Activated naive CD4-positive, alpha-beta T cell treated with anti-CD3 and anti-CD28 coated beads for 36 hours (primary cell): ENCODE results near the gene PRMT7. TPM values are rescaled to one million over a fixed set of nuclear protein-coding genes. Genes with fewer than 3 reads are reported as not detected.

Source experiments
- CTCF ChIA-PET: fragments of 350-600 bp; sonication (Branson Sonifier 250); formaldehyde crosslinking; loops from one replicate; lab custom pipeline; 2021; ENCODE audit warnings: antibody characterized with exemption; lab: Charles Lee
- DNase-seq: peaks from one replicate; pipeline ENCODE4 v3.0.0-alpha.2; 2020
- H3K27ac Mint-ChIP-seq: one replicate; pipeline ENCODE4 v1.8.0; 2021; ENCODE audit warnings: mild to moderate bottlenecking, mixed read lengths
- H3K27me3 Mint-ChIP-seq: one replicate; pipeline ENCODE4 v1.8.0; 2021; ENCODE audit warnings: low read depth, mixed read lengths
- H3K36me3 Mint-ChIP-seq: one replicate; pipeline ENCODE4 v1.8.0; 2021; ENCODE audit warnings: low read depth, mixed read lengths
- H3K4me1 Mint-ChIP-seq: one replicate; pipeline ENCODE4 v1.8.0; 2021; ENCODE audit warnings: low read depth, mixed read lengths
- H3K4me3 Mint-ChIP-seq: one replicate; pipeline ENCODE4 v1.8.0; 2021; ENCODE audit warnings: mild to moderate bottlenecking, moderate library complexity, mixed read lengths
- H3K9me3 Mint-ChIP-seq: one replicate; pipeline ENCODE4 v1.8.0; 2021; ENCODE audit warnings: mixed read lengths
- intact Hi-C: fragments of 100-400 bp; cut with micrococcal nuclease; formaldehyde crosslinking; loops from one replicate; pipeline ENCODE4 v1.15.1; 2023
- total RNA-seq, 2 experiments: library from RNA; stranded (reverse); gene quantifications; one replicate each; pipeline ENCODE4 v1.2.3, GENCODE V29; 2021

The PRMT7 gene
- total RNA-seq, 2 experiments from 2014 or later, result 51.6 to 52.4 TPM

DNA sequence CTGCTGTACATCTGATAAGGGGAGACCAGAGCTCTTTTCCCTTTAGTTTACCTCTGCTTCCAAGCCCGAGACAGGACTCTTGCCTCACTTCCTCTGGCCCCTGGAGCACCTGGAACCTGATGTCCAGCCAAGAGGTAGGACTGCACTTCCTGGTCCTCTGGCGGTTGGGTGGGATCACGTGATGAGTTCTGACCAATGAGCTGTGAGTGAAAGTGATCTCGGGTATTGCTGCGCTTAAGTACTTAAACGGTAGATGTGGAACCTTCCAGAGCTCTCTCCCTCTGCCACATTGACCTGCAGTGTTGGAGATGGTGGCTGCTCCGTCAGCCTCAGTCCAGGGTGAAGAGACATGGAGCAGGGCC lies 70.5 kb downstream of the PRMT7 start:
- DNase-seq, result no peak
- no peaks in the 10 kb centered on the region for H3K9me3 Mint-ChIP-seq
- H3K36me3 Mint-ChIP-seq, result no peaks in the 10 kb centered on the region
- H3K27ac Mint-ChIP-seq, result no peak overlapping the region
- H3K4me3 Mint-ChIP-seq, result no peak overlapping the region
- intact Hi-C loops, result no loop called here
- CTCF ChIA-PET, result interaction anchor here (0.9 to 1.3 kb wide), 4 partner anchors 8 to 129 kb away, joined by 3 to 5 read pairs (median 4); no protein-coding TSS in a partner anchor
- H3K4me1 Mint-ChIP-seq, result peaks cover 13% of the 10 kb centered on the region
- no peaks in the 10 kb centered on the region for H3K27me3 Mint-ChIP-seq

- Mint-ChIP-seq H3K36me3 (no peaks in the 10 kb centered on the region), H3K27ac (no peak overlapping the region), H3K4me3 (no peak overlapping the region), H3K4me1 (peaks cover 13% of the 10 kb centered on the region), H3K27me3 (no peaks in the 10 kb centered on the region), H3K9me3 (no peaks in the 10 kb centered on the region)
- intact Hi-C loops, result no loop called here
- CTCF ChIA-PET, result interaction anchor here (0.6 to 1.3 kb wide), 6 partner anchors 9 to 182 kb away, joined by 3 to 5 read pairs (median 4); no protein-coding TSS in a partner anchor
- peak; percentile 31 for DNase-seq
These were observed 71.5 kb downstream of the PRMT7 start for GRCh38 chr16:68382296-68382718.

- no peak overlapping the region for H3K27ac Mint-ChIP-seq
- CTCF ChIA-PET, result interaction anchor here (0.5 to 1.2 kb wide), 6 partner anchors 13 to 664 kb away, joined by 3 to 5 read pairs (median 4); no protein-coding TSS in a partner anchor
- no peaks in the 10 kb centered on the region for H3K27me3 Mint-ChIP-seq
- no peaks in the 10 kb centered on the region for H3K36me3 Mint-ChIP-seq
- no peaks in the 10 kb centered on the region for H3K9me3 Mint-ChIP-seq
- H3K4me1 Mint-ChIP-seq, result peaks cover 11% of the 10 kb centered on the region
- DNase-seq, result no peak
- intact Hi-C loops, result no loop called here
- H3K4me3 Mint-ChIP-seq, result no peak overlapping the region
These were observed 73.0 kb downstream of the PRMT7 start for GRCh38 chr16:68383858-68384257.

GRCh38 chr16:68384288-68385161 lies 73.7 kb downstream of the PRMT7 start:
- Mint-ChIP-seq H3K27me3 (no peaks in the 10 kb centered on the region), H3K4me3 (no peak overlapping the region), H3K4me1 (peaks cover 4% of the 10 kb centered on the region), H3K36me3 (no peaks in the 10 kb centered on the region), H3K27ac (no peak overlapping the region), H3K9me3 (no peaks in the 10 kb centered on the region)
- intact Hi-C loops, result no loop called here
- DNase-seq, result no peak
- CTCF ChIA-PET, result interaction anchor here (0.6 to 1.2 kb wide), 8 partner anchors 12 to 144 kb away, joined by 3 to 5 read pairs (median 4); no protein-coding TSS in a partner anchor

- CTCF ChIA-PET, result interaction anchor here (0.7 kb wide), 1 partner anchor 15 kb away, joined by 3 read pairs; no protein-coding TSS in a partner anchor
- Mint-ChIP-seq H3K27me3 (no peaks in the 10 kb centered on the region), H3K36me3 (no peaks in the 10 kb centered on the region), H3K4me3 (no peak overlapping the region), H3K4me1 (no peaks in the 10 kb centered on the region), H3K27ac (no peak overlapping the region), H3K9me3 (no peaks in the 10 kb centered on the region)
- intact Hi-C loops, result no loop called here
- no peak for DNase-seq
These were observed 74.6 kb downstream of the PRMT7 start for GRCh38 chr16:68385371-68385770.

GRCh38 chr16:68386628-68387027 lies 75.8 kb downstream of the PRMT7 start:
- Mint-ChIP-seq H3K27me3 (no peaks in the 10 kb centered on the region), H3K4me3 (no peak overlapping the region), H3K36me3 (no peaks in the 10 kb centered on the region), H3K4me1 (no peaks in the 10 kb centered on the region), H3K27ac (no peak overlapping the region), H3K9me3 (no peaks in the 10 kb centered on the region)
- intact Hi-C loops, result no loop called here
- CTCF ChIA-PET, result interaction anchor here (1.2 kb wide), 1 partner anchor 124 kb away, joined by 4 read pairs; no protein-coding TSS in a partner anchor
- DNase-seq, result no peak

DNA sequence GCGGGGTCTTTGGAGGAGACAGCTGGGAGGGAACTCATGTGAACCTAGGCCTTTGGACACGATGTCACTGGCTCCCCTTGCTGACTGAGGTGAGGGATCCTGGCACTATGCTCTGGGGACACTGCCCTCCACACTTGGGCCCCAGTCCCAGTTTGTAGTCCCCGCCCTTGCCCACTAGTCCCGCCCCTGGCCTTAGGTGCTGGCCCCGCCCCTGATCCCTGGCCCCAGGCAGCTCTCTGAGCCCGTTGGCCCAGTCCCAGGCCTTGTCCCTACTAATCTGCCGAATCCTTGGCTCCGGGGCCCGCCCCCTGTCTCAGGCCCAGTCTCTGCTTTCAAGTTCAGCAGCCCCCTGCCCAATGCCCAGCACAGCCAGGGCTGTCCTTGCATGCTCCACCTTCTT lies 76.5 kb downstream of the PRMT7 start:
- H3K27ac Mint-ChIP-seq, result no peak overlapping the region
- no peak for DNase-seq
- no peaks in the 10 kb centered on the region for H3K9me3 Mint-ChIP-seq
- H3K27me3 Mint-ChIP-seq, result no peaks in the 10 kb centered on the region
- no peaks in the 10 kb centered on the region for H3K4me1 Mint-ChIP-seq
- H3K36me3 Mint-ChIP-seq, result no peaks in the 10 kb centered on the region
- intact Hi-C loops, result no loop called here
- CTCF ChIA-PET, result interaction anchor here (1.2 kb wide), 1 partner anchor 123 kb away, joined by 4 read pairs; no protein-coding TSS in a partner anchor
- no peak overlapping the region for H3K4me3 Mint-ChIP-seq

DNA sequence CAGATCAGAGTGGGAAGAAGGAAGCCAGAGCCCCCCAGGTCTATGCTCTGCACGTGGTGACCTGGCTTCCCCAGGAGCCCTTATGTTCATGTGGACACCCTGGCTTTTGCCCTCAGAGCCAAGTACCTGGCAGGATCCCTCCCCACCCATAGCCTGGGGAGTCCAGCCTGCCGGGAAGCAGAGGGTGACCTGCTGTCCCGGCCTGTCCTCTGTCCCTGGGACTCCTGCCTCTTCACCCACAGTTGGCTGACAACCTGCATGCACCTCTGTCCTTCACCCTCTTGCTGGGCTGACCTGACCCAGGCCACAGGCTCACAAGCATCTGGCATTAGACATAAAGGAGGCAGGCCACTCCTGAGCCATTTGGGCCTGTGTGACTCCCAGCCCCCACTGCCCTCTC lies 77.3 kb downstream of the PRMT7 start:
- H3K27me3 Mint-ChIP-seq, result no peaks in the 10 kb centered on the region
- intact Hi-C loops, result no loop called here
- no peak for DNase-seq
- H3K27ac Mint-ChIP-seq, result no peak overlapping the region
- CTCF ChIA-PET, result interaction anchor here (0.6 kb wide), 1 partner anchor 234 kb away, joined by 3 read pairs; no protein-coding TSS in a partner anchor
- H3K9me3 Mint-ChIP-seq, result no peaks in the 10 kb centered on the region
- H3K36me3 Mint-ChIP-seq, result no peaks in the 10 kb centered on the region
- H3K4me3 Mint-ChIP-seq, result no peak overlapping the region
- H3K4me1 Mint-ChIP-seq, result no peaks in the 10 kb centered on the region

DNA sequence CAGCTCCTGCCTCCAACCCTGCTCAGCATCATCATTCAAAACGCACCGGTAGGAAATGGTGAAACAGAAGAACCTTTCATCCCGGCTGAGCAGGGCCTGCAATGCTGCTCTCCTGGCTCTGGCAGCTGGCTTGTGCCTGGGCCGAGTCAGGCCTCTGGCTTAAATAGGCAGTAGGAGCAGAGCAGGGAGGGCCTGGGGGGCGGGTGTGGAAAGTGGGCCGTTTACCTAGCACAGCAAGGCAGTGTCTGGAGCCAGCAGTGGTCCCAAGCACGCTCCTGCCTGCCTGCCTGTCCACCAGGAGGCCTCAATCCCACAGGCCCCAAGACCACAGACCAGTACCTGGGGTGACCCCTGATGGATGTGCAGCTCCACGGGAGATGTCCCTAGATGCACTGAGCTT lies 78.2 kb downstream of the PRMT7 start:
- no peaks in the 10 kb centered on the region for H3K36me3 Mint-ChIP-seq
- intact Hi-C loops, result no loop called here
- CTCF ChIA-PET, result interaction anchor here (0.6 kb wide), 1 partner anchor 233 kb away, joined by 3 read pairs; no protein-coding TSS in a partner anchor
- no peaks in the 10 kb centered on the region for H3K9me3 Mint-ChIP-seq
- H3K4me3 Mint-ChIP-seq, result no peak overlapping the region
- H3K27me3 Mint-ChIP-seq, result no peaks in the 10 kb centered on the region
- H3K4me1 Mint-ChIP-seq, result no peaks in the 10 kb centered on the region
- DNase-seq, result no peak
- H3K27ac Mint-ChIP-seq, result no peak overlapping the region

GRCh38 chr16:68389750-68390371 lies 79.0 kb downstream of the PRMT7 start:
- no peaks in the 10 kb centered on the region for H3K9me3 Mint-ChIP-seq
- no peaks in the 10 kb centered on the region for H3K27me3 Mint-ChIP-seq
- CTCF ChIA-PET, result no interaction called here
- no peak overlapping the region for H3K27ac Mint-ChIP-seq
- no peak overlapping the region for H3K4me3 Mint-ChIP-seq
- H3K36me3 Mint-ChIP-seq, result no peaks in the 10 kb centered on the region
- DNase-seq, result no peak
- intact Hi-C loops, result no loop called here
- H3K4me1 Mint-ChIP-seq, result no peaks in the 10 kb centered on the region

- intact Hi-C loops, result no loop called here
- Mint-ChIP-seq H3K4me1 (peaks cover 6% of the 10 kb centered on the region), H3K27ac (no peak overlapping the region), H3K4me3 (no peak overlapping the region), H3K36me3 (no peaks in the 10 kb centered on the region), H3K27me3 (no peaks in the 10 kb centered on the region), H3K9me3 (no peaks in the 10 kb centered on the region)
- DNase-seq, result no peak
- CTCF ChIA-PET, result interaction anchor here (6.3 kb wide), 1 partner anchor 117 kb away, joined by 56 read pairs; no protein-coding TSS in a partner anchor
These were observed 82.5 kb downstream of the PRMT7 start for GRCh38 chr16:68393333-68393732.

GRCh38 chr16:68395167-68395786 lies 84.5 kb downstream of the PRMT7 start:
- Mint-ChIP-seq H3K27ac (no peak overlapping the region), H3K4me1 (peaks cover 8% of the 10 kb centered on the region), H3K4me3 (no peak overlapping the region), H3K36me3 (no peaks in the 10 kb centered on the region), H3K27me3 (no peaks in the 10 kb centered on the region), H3K9me3 (no peaks in the 10 kb centered on the region)
- no peak for DNase-seq
- CTCF ChIA-PET, result interaction anchor here (0.6 to 6.3 kb wide), 14 partner anchors 12 to 894 kb away, joined by 3 to 56 read pairs (median 5); partner anchors contain the start of gene SLC7A6
- intact Hi-C loops, result loop anchor here (5.0 kb wide), 1 partner anchor 52 kb away; the partner anchor contains the start of gene SMPD3
